Upper lobe of left lung (tissue), 6 donors: Measurements from ENCODE around the gene LIMK2. TPM values are rescaled to one million over a fixed set of nuclear protein-coding genes. Genes with fewer than 3 reads are reported as not detected.
A peak's percentile ranks its signal among the peaks of the same experiment; 100 is the strongest.
"Not testable (repeated sequence)": the region's sequence is repeated elsewhere in the genome, so short reads cannot be mapped to it uniquely, and the experiment has no call there.

Source experiments
- ATAC-seq, 2 donors: fragments of 200-7000 bp; cut with Tn5 transposase; one replicate each; pipeline ENCODE4 v1.9.1; 2022; ENCODE audit warnings: mild to moderate bottlenecking in 2 of 2, moderate library complexity in 2 of 2; ENCODE audit not compliant: low FRiP score in 2 of 2
- DNase-seq, 2 donors: peaks; one replicate each; pipeline ENCODE4 v3.0.0-alpha.2; 2019 to 2020
- H3K27ac ChIP-seq, 4 donors: fragments of 200-600 bp; sonication (generic); one replicate each; pipeline ENCODE4 v1.5.1; 2016 to 2019
- H3K27me3 ChIP-seq, 4 donors: fragments of 200-600 bp; sonication (generic); one replicate each; pipeline ENCODE4 v1.5.1; 2017 to 2019
- H3K36me3 ChIP-seq, 4 donors: fragments of 200-600 bp; sonication (generic); one replicate each; pipeline ENCODE4 v1.5.1; 2016 to 2019
- H3K4me1 ChIP-seq, 4 donors: fragments of 200-600 bp; sonication (generic); one replicate each; pipeline ENCODE4 v1.5.1; 2018 to 2019
- H3K4me3 ChIP-seq, 4 donors: fragments of 200-600 bp; sonication (generic); one replicate each; pipeline ENCODE4 v1.5.1; 2017 to 2019; ENCODE audit warnings: mild to moderate bottlenecking in 2 of 4, moderate library complexity in 1 of 4
- H3K9me3 ChIP-seq, 4 donors: fragments of 200-600 bp; sonication (generic); one replicate each; pipeline ENCODE4 v1.5.1; 2018 to 2019
- CTCF ChIP-seq, 6 experiments: fragments of 450-650 bp in 4 of 6; fragments of 200-600 bp in 2 of 6; sonication (generic) in 2 of 6; IDR thresholded peaks; one replicate each; pipeline ENCODE4 v1.5.1; 2016 to 2019; ENCODE audit warnings: antibody characterized with exemption in 6 of 6
- EP300 ChIP-seq, 4 donors: sonication (generic); formaldehyde crosslinking; IDR thresholded peaks; one replicate each; pipeline ENCODE4 v1.5.1; 2017; ENCODE audit warnings: antibody characterized with exemption in 4 of 4, control low read depth in 2 of 4
- POLR2A ChIP-seq, 4 donors: fragments of 450-650 bp; IDR thresholded peaks; one replicate each; pipeline ENCODE4 v1.5.1; 2016 to 2017; ENCODE audit warnings: antibody characterized with exemption in 4 of 4, mild to moderate bottlenecking in 2 of 4
- POLR2AphosphoS5 ChIP-seq, 2 donors: sonication (generic); formaldehyde crosslinking; IDR thresholded peaks; one replicate each; pipeline ENCODE4 v1.5.1; 2017; ENCODE audit warnings: antibody characterized with exemption in 2 of 2
- WGBS, 2 donors: methylation state at CpG; one replicate each; pipeline ENCODE4 v1.1.5; 2017 to 2018; 5-methylcytosine and 5-hydroxymethylcytosine counted together
- total RNA-seq, 6 donors: library from RNA; depleted of rRNA in 4 of 6; stranded (reverse); fragments of >200 nt in 4 of 6; gene quantifications; one replicate each; pipeline versions ENCODE4 v1.1.0 to v1.2.1, GENCODE V29; 2016 to 2021
- donor health status: DM: no; HTN: no; CAD: no; lungs with moderate emphysema.
- donor health status: DM: no; HTN: yes; CAD: no; lungs with severe emphysema.

LIMK2 gene
- 100 to 1,000 TPM in 2 of 6 donors, 10 to 100 TPM in 4; 44.5 to 141 (median 75.8) TPM for total RNA-seq

GRCh38 chr22:31211862-31212730 is at the start of gene LIMK2:
TSS of gene LIMK2 (plus strand) at chr22:31212298. CDS start at chr22:31212409, 111 bp downstream.
- Histone ChIP-seq H3K4me1 (peaks cover 54 to 67% (median 59%) of the 10 kb centered on the region in 4 donors), H3K27ac (peak within 1 kb of the TSS; percentile 84 to 97 (median 94)), H3K36me3 (no peaks in the 10 kb centered on the region), H3K4me3 (peak within 1 kb of the TSS; percentile 75 to 94 (median 86)), H3K9me3 (no peaks in the 10 kb centered on the region), H3K27me3 (no peaks in the 10 kb centered on the region)
- 0 to 1% methylated on average over 19 to 46 of the region's 64 CpGs for WGBS, 2 donors
- DNase-seq (peak; percentile 98 to 99), ATAC-seq (peak; percentile 96 to 98)
- peak in 1 of 4 donors; percentile 72 for TF ChIP-seq EP300 (IDR thresholded peaks at IDR 0.05)
- peak; percentile 40 to 88 (median 64) for TF ChIP-seq POLR2A (IDR thresholded peaks at IDR 0.05)
- TF ChIP-seq CTCF (IDR thresholded peaks at IDR 0.05), result peak; percentile 64 to 92 (median 78)
- peak; percentile 93 to 99 for TF ChIP-seq POLR2AphosphoS5 (IDR thresholded peaks at IDR 0.05)

GRCh38 chr22:31170971-31171370 is 41.1 kb upstream of the LIMK2 start:
- 99% methylated on average over 4 of the region's 4 CpGs for WGBS, 2 donors
- Histone ChIP-seq H3K36me3 (peaks cover 0 to 10% (median 5%) of the 10 kb centered on the region in 4 donors), H3K9me3 (no peaks in the 10 kb centered on the region), H3K27me3 (no peaks in the 10 kb centered on the region), H3K4me3 (no peak overlapping the region), H3K27ac (peak overlapping the region in 1 of 4 donors; percentile 11), H3K4me1 (peaks cover 18 to 36% (median 30%) of the 10 kb centered on the region in 4 donors)
- no peak for TF ChIP-seq POLR2AphosphoS5 (IDR thresholded peaks at IDR 0.05)
- TF ChIP-seq EP300 (IDR thresholded peaks at IDR 0.05), result no peak
- TF ChIP-seq CTCF (IDR thresholded peaks at IDR 0.05), result no peak
- TF ChIP-seq POLR2A (IDR thresholded peaks at IDR 0.05), result no peak
- ATAC-seq, result no peak
- no peak for DNase-seq

- not testable (repeated sequence) for H3K4me3 ChIP-seq, H3K9me3 ChIP-seq, H3K36me3 ChIP-seq, ATAC-seq, H3K27me3 ChIP-seq
- peak in 1 of 2 donors; percentile 34 for DNase-seq
- 75% methylated on average over 9 of the region's 9 CpGs for WGBS, 2 donors
- H3K27ac ChIP-seq, result peak overlapping the region in 2 of 4 donors; percentile 31 to 46
- H3K4me1 ChIP-seq, result peaks cover 18 to 36% (median 30%) of the 10 kb centered on the region in 4 donors
Observed at GRCh38 chr22:31171734-31172133, 40.4 kb upstream of the LIMK2 start.

GRCh38 chr22:31173386-31174145 is 38.5 kb upstream of the LIMK2 start:
- 59 to 78% methylated on average over 3 to 5 of the region's 5 CpGs for WGBS, 2 donors
- Histone ChIP-seq H3K27ac (peak overlapping the region in 2 of 4 donors; percentile 31 to 64), H3K27me3 (no peaks in the 10 kb centered on the region), H3K4me3 (no peak overlapping the region), H3K9me3 (no peaks in the 10 kb centered on the region), H3K36me3 (peaks cover 0 to 24% (median 0%) of the 10 kb centered on the region in 4 donors), H3K4me1 (peaks cover 18 to 25% (median 22%) of the 10 kb centered on the region in 4 donors)
- DNase-seq (no peak), ATAC-seq (no peak)
- TF ChIP-seq CTCF (IDR thresholded peaks at IDR 0.05), result no peak
- TF ChIP-seq EP300 (IDR thresholded peaks at IDR 0.05), result no peak
- no peak for TF ChIP-seq POLR2AphosphoS5 (IDR thresholded peaks at IDR 0.05)
- TF ChIP-seq POLR2A (IDR thresholded peaks at IDR 0.05), result no peak

- no peak overlapping the region for H3K27ac ChIP-seq
- no peak for TF ChIP-seq POLR2A (IDR thresholded peaks at IDR 0.05)
- no peak for TF ChIP-seq EP300 (IDR thresholded peaks at IDR 0.05)
- TF ChIP-seq CTCF (IDR thresholded peaks at IDR 0.05), result no peak
- no peak for TF ChIP-seq POLR2AphosphoS5 (IDR thresholded peaks at IDR 0.05)
- H3K4me3 ChIP-seq, result no peak overlapping the region
- H3K9me3 ChIP-seq, result no peaks in the 10 kb centered on the region
- no peak for DNase-seq
- H3K36me3 ChIP-seq, result peaks cover 0 to 21% (median 1%) of the 10 kb centered on the region in 4 donors
- no peaks in the 10 kb centered on the region for H3K27me3 ChIP-seq
- peaks cover 0 to 19% (median 10%) of the 10 kb centered on the region in 4 donors for H3K4me1 ChIP-seq
- WGBS, 2 donors, result 75 to 90% methylated on average over 1 of the region's 1 CpG
- no peak for ATAC-seq
Observed at GRCh38 chr22:31176923-31177322, 35.2 kb upstream of the LIMK2 start.
